K562 treated with DMSO at 1 percent for 24 hours (cell line): ENCODE measurements around the gene APOL5. TPM values are rescaled to one million over a fixed set of nuclear protein-coding genes. Genes with fewer than 3 reads are reported as not detected.

Experiments
- total RNA-seq: library from RNA; unstranded; fragments of 300-600 nt; gene quantifications from 2 replicates; pipeline ENCODE4 v1.2.3, GENCODE V29; 2022; ENCODE audit warnings: low read depth; ENCODE audit not compliant: insufficient read depth

Gene APOL5, protein sequence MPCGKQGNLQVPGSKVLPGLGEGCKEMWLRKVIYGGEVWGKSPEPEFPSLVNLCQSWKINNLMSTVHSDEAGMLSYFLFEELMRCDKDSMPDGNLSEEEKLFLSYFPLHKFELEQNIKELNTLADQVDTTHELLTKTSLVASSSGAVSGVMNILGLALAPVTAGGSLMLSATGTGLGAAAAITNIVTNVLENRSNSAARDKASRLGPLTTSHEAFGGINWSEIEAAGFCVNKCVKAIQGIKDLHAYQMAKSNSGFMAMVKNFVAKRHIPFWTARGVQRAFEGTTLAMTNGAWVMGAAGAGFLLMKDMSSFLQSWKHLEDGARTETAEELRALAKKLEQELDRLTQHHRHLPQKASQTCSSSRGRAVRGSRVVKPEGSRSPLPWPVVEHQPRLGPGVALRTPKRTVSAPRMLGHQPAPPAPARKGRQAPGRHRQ
- not detected in 2 replicates for total RNA-seq

DNA sequence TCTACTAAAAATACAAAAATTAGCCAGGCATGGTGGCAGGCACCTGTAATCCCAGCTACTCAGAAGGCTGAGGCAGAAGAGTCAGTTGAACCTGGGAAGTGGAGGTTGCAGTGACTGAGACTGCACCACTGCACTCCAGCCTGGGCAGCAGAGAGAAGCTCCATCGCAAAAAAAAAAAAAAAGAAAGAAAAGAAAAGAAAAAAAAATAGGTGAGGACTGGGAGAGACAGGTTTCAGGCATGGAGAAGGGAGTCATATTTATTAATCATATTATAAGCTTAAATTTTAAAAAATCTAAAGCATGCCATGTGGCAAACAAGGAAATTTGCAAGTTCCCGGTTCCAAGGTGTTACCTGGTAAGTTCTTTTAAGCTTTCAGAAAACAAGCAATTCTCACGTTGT is at the start of gene APOL5:
Gene APOL5 (plus strand): TSS at position 301 of the 400 bp plus-strand sequence. CDS start 0 bp downstream, at position 301.

Other genes with a start within 250 kb of the APOL5 start
- gene RASD2, start 177.0 kb upstream of the APOL5 start, total RNA-seq: 0.21 TPM in 1 of 2 replicates, not detected in the other
- not detected in 2 replicates for gene MB, start 100.5 kb upstream of the APOL5 start, total RNA-seq
- gene APOL6, start 69.4 kb upstream of the APOL5 start, total RNA-seq: 6.9 and 8.5 TPM in 2 replicates